ENCODE data around the gene SEC14L3.

DNA sequence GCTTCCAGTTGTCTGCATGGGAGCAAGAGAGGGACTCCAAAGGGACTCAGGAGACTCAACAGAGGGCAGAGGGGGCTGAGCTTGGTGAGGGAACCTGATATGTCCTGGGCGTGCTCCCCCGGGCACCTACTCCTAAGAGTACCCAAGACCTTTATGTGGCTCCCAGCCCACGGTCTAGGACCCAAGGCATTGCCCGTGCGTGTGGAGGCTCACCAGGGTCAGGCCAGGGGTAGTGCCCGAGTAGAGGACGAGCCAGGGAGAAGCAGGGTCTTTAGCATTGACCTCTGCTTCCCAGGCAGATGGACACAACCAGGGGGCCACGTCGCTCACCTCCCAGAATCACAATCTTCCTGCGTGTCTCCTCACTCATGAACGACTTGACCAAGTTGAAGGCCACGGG lies 20.3 kb upstream of the SEC14L3 start:
- TF ChIP-seq, protein P1, sequence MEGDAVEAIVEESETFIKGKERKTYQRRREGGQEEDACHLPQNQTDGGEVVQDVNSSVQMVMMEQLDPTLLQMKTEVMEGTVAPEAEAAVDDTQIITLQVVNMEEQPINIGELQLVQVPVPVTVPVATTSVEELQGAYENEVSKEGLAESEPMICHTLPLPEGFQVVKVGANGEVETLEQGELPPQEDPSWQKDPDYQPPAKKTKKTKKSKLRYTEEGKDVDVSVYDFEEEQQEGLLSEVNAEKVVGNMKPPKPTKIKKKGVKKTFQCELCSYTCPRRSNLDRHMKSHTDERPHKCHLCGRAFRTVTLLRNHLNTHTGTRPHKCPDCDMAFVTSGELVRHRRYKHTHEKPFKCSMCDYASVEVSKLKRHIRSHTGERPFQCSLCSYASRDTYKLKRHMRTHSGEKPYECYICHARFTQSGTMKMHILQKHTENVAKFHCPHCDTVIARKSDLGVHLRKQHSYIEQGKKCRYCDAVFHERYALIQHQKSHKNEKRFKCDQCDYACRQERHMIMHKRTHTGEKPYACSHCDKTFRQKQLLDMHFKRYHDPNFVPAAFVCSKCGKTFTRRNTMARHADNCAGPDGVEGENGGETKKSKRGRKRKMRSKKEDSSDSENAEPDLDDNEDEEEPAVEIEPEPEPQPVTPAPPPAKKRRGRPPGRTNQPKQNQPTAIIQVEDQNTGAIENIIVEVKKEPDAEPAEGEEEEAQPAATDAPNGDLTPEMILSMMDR (IDR thresholded peaks at IDR 0.05) = no peak
- TF ChIP-seq EP300 (IDR thresholded peaks at IDR 0.05) (no peak), POLR2AphosphoS5 (IDR thresholded peaks at IDR 0.05) (no peak)
